ENCODE measurements around the gene SUGP2.

GRCh38 chr19:18978616-18979015, 54.7 kb downstream of the SUGP2 start:
- no peak for TF ChIP-seq ARNT (IDR thresholded peaks at IDR 0.05)
- TF ChIP-seq FOXM1 (IDR thresholded peaks at IDR 0.05; ENCODE audit: borderline replicate concordance): no peak
- TF ChIP-seq PKNOX1 (IDR thresholded peaks at IDR 0.05): no peak
